ENCODE results near the gene NLRP1. TPM values are rescaled to one million over a fixed set of nuclear protein-coding genes. Genes with fewer than 3 reads are reported as not detected.

NLRP1 gene
- total and polyA plus RNA-seq, 2 of the 13 experiments (the other 11 are each of a cell fraction or from before 2014, with no cell fraction given), result 3.4 to 3.7 TPM

DNA sequence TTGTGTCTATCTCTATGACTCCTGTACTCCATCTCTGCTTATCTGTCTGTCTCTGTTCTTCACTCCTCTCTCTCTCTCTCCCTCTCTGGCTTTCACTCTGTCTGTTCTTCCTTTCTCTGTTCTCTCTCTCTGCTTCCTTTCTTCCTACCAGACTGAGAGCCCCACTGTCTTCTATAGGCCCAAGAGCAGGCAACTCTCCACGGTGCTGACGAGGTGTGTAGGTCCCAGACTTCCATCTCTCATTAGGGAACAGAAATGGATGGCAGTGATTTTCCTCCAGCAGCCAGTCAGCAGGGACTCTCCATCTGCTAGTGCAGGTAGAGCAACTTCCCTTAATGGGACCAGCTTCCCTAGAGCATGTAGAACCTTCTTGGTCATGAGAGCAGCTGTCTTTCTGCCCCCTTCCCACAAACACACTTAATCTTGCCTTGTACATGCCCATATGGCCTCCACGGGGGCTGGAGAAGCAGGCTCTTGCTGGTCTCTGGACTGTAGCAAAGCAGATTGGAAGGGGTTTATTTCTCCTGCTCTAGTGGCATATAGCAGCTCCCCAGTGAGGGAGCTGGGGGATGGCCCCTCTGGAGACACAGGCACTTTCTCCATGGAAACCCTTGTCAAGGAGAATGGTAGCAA, 47.8 kb upstream of the NLRP1 start:
- H3K79me2 ChIP-seq (ENCODE audit: insufficient read depth, low read length), result no peaks in the 10 kb centered on the region
- no peak overlapping the region for H3K4me2 ChIP-seq (ENCODE audit: low read depth, low read length)
- in situ Hi-C loops (cut with HindIII; ENCODE audit: extremely low pct_ligation_motif_present, low pct_unique_long_range_greater_than_20kb), result no loop called here
- DNase-seq (ENCODE audit: low spot score), result no peak
- 2% methylated on average over 3 of the region's 3 CpGs for WGBS (ENCODE audit: low lambda C conversion rate)
- H3K27ac ChIP-seq (ENCODE audit: extremely low read length, insufficient read depth, low read length), result no peak overlapping the region
- BruUV-seq (replicated peaks), result no TSS peak
- no peaks in the 10 kb centered on the region for H3K36me3 ChIP-seq (replicated peaks in 1 of 2; ENCODE audit: control insufficient read depth in 1 of 2, insufficient read depth in 2 of 2, low read length in 2 of 2)
- H3K4me3 ChIP-seq (replicated peaks in 1 of 3; ENCODE audit: insufficient read depth in 1 of 3, low read depth in 2 of 3, low read length in 3 of 3), result no peak overlapping the region
- FAIRE-seq, result no peak
- TF ChIP-seq, protein P1, sequence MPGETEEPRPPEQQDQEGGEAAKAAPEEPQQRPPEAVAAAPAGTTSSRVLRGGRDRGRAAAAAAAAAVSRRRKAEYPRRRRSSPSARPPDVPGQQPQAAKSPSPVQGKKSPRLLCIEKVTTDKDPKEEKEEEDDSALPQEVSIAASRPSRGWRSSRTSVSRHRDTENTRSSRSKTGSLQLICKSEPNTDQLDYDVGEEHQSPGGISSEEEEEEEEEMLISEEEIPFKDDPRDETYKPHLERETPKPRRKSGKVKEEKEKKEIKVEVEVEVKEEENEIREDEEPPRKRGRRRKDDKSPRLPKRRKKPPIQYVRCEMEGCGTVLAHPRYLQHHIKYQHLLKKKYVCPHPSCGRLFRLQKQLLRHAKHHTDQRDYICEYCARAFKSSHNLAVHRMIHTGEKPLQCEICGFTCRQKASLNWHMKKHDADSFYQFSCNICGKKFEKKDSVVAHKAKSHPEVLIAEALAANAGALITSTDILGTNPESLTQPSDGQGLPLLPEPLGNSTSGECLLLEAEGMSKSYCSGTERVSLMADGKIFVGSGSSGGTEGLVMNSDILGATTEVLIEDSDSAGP (CRISPR knock-in tag; IDR thresholded peaks at IDR 0.05; ENCODE audit: borderline replicate concordance), result no peak
- TF ChIP-seq ZFX (CRISPR knock-in tag; IDR thresholded peaks at IDR 0.05; ENCODE audit: low read depth) (no peak), ATF1 (CRISPR knock-in tag; IDR thresholded peaks at IDR 0.05) (no peak), PHF5A (CRISPR knock-in tag; IDR thresholded peaks at IDR 0.05; ENCODE audit: low read depth, unreplicated experiment) (no peak), RBAK (CRISPR knock-in tag; IDR thresholded peaks at IDR 0.05) (no peak), ZNF331 (CRISPR knock-in tag; IDR thresholded peaks at IDR 0.05) (no peak), ZFP41 (CRISPR knock-in tag; IDR thresholded peaks at IDR 0.05; ENCODE audit: borderline replicate concordance) (no peak)
- TF ChIP-seq, protein P2, sequence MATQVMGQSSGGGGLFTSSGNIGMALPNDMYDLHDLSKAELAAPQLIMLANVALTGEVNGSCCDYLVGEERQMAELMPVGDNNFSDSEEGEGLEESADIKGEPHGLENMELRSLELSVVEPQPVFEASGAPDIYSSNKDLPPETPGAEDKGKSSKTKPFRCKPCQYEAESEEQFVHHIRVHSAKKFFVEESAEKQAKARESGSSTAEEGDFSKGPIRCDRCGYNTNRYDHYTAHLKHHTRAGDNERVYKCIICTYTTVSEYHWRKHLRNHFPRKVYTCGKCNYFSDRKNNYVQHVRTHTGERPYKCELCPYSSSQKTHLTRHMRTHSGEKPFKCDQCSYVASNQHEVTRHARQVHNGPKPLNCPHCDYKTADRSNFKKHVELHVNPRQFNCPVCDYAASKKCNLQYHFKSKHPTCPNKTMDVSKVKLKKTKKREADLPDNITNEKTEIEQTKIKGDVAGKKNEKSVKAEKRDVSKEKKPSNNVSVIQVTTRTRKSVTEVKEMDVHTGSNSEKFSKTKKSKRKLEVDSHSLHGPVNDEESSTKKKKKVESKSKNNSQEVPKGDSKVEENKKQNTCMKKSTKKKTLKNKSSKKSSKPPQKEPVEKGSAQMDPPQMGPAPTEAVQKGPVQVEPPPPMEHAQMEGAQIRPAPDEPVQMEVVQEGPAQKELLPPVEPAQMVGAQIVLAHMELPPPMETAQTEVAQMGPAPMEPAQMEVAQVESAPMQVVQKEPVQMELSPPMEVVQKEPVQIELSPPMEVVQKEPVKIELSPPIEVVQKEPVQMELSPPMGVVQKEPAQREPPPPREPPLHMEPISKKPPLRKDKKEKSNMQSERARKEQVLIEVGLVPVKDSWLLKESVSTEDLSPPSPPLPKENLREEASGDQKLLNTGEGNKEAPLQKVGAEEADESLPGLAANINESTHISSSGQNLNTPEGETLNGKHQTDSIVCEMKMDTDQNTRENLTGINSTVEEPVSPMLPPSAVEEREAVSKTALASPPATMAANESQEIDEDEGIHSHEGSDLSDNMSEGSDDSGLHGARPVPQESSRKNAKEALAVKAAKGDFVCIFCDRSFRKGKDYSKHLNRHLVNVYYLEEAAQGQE (IDR thresholded peaks at IDR 0.05; ENCODE audit: borderline replicate concordance in 1 of 2, low read depth in 1 of 2, low read length in 2 of 2), result peak in 1 of 2 experiments; percentile 59; a peak in 2 of 4 replicates
- ChIA-PET POLR2A (no interaction called here), CTCF (ENCODE audit: low intra/inter-chr PET ratio, low total read pairs) (no interaction called here)
- no peak overlapping the region for H3K9ac ChIP-seq (ENCODE audit: insufficient read depth, low read depth, low read length)
- no peak for ATAC-seq
- no peaks in the 10 kb centered on the region for H3K4me1 ChIP-seq (ENCODE audit: insufficient read depth, low read length)
- no peak overlapping the region for H2AFZ ChIP-seq (ENCODE audit: low read length)
- H3K9me3 ChIP-seq (ENCODE audit: low read length), result no peaks in the 10 kb centered on the region
- no peaks in the 10 kb centered on the region for H4K20me1 ChIP-seq (ENCODE audit: insufficient read depth, low read length)
- intact Hi-C loops (cut with micrococcal nuclease; ENCODE audit: unreplicated experiment), result no loop called here
- H3K27me3 ChIP-seq (ENCODE audit: control insufficient read depth in 1 of 2, insufficient read depth in 2 of 2, low read length in 2 of 2), result peaks cover 1 to 26% of the 10 kb centered on the region in 2 experiments; a peak in 3 of 5 replicates

All from HepG2 (cell line).